HG03432 (cell line): ENCODE data around the gene RPL7L1.
"Not testable (repeated sequence)": the region's sequence is repeated elsewhere in the genome, so short reads cannot be mapped to it uniquely, and the experiment has no call there.

Source experiments
- ATAC-seq: cut with Tn5 transposase; IDR thresholded peaks from one replicate; pipeline ENCODE4 v1.9.1; 2021; ENCODE audit warnings: mild to moderate bottlenecking, moderate library complexity; ENCODE audit not compliant: unreplicated experiment

RPL7L1 gene

DNA sequence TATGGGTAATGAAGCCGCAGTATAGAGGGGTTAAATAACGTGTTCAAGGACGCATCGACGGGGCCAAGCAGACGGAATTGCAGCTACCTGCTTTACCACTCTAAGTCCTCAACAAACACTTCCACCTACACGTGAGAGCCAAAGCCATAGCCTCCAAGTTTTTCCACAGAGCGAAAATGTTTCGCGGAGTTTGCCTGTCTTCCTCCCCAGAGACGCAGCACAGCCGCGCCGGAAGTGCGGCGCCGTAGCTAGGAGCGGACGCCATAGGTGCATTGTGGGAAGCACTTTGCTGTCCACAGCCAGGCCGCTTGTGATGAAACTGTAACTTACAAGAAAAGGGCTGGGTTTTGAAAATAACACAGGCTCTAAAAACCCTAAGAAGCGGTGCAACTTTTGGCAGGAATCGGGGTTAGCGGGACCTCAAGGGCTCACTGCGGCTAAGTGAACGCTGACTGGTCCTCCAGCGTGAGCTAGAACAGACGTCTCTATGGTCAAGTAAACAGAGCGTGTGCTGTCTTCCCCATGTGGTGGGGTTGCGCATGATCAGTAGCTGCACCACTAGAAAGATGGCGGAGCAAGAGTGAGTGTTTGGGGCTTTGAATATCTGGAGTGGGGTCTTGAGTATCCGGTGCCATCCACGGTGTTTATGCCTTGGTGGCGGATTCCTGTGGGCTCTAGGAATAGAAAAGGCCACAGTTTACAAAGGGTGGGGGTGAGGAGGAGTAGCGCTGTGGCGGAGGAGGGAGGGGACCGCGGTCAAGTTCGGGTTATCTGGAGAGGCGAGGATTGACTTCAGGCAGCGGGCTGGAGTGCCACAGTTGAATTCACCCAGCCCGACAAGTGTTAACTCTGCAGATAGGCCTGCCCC, at the start of gene RPL7L1:
Gene RPL7L1 (plus strand): TSS at position 245 of the 868 bp plus-strand sequence. CDS start 295 bp downstream, at position 540.
- peak; percentile 88 for ATAC-seq

DNA sequence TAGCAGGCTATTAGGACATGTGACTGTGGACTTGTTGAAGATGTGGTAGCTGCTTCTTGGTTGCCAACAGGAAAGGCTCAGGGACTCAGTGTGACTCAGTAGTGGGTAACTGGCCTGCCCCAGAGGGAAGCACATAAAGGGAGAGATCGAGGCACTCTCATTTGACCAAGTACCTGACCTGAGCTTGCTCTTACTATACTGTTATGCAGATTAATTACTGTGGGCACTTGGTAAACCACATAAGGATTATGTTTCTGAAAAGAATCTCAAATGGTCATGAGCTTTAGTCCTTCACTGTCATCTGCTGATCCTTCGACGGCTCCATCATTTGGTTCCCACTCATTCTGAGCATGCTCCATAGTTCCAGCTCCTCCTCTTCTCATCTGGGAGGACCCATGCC, 48.2 kb upstream of the RPL7L1 start:
- ATAC-seq: no peak

DNA sequence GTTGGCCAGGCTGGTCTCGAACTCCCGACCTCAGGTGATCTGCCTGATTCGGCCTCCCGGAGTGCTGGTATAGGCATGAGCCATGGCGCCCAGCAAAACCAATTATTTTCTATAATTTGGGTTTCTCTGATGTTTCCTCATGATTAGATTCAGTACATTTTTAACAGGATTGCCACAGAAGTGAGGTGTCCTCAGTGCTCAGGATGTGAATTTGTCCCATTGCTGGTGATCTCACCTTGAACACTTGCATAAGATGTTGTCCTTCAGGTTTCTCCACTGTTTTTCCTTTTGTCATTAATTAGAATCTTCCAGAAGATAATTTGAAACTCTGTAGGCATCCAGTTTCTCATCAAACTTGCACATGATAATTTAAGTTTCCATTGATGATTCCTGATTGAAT, 45.4 kb upstream of the RPL7L1 start:
- no peak for ATAC-seq

DNA sequence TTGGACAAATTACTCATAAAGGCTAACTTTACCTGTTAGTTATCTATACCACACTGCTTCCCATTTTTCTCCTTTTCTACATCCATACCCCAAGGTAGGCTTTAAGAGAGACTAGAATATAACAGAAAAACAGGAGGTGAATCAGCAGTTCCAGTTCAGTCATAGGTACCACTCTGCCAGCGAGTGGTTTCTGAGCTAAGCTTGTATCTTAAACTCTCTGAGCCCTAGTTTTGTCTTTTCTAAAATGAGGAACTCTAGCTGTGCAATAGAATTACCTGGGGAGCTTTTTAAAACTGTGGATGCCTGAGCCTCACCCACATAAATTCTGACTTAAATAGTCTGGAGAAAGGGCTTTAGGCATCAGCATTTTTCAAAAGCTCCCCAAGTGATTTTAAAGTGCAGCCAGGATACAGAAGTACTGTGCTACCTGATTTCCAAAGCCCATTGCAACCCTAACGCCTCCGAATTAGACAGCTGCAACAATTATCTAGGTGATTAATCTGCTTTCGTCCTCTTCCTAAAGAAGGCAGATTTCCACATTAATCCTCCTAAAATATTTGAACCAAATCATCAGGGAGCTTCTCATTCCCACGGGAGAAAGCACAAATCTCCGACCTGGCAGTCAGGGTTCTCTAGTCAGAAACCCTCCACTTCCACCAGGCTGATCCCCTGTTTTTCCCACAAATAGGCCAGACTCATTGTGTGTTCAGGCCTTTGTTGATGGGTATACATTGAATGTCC, 37.4 kb upstream of the RPL7L1 start:
- no peak for ATAC-seq

DNA sequence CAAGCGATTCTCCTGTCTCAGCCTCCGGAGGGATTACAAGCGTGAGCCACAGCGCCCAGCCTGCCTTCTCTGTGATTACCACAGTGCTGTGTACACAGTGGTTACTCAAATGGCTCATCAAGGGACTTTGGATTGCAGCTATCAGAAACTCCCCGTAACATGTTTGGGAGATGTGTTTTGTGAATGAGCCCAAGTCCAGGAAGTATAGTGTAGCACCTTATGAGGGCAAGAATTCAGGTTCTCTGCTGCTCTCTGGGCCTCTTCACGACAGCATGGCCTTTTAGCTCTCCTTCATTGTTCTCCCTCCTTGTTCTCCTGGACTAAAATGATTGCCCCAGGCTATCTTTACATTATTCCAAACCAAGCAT, 34.1 kb upstream of the RPL7L1 start:
- no peak for ATAC-seq

DNA sequence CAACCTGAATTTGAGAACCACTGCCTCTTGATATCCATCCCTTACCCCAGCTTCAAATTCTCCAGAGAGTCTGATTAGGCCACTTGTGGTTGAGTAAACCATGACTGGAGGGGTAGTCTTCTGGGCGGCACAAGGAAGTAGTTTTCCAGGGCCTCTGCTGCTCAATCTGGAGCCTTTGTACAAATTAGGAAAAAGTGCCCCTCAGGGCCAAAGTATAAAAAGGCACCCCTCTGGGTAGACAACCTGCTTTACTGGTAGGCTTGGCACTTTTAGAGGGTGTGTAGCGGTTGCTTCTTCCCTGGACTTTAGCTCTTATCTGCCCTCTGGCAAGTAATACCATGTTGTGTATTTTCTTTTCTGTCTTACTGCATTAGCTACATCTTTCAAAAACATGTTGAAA, 32.9 kb upstream of the RPL7L1 start:
- ATAC-seq: no peak

DNA sequence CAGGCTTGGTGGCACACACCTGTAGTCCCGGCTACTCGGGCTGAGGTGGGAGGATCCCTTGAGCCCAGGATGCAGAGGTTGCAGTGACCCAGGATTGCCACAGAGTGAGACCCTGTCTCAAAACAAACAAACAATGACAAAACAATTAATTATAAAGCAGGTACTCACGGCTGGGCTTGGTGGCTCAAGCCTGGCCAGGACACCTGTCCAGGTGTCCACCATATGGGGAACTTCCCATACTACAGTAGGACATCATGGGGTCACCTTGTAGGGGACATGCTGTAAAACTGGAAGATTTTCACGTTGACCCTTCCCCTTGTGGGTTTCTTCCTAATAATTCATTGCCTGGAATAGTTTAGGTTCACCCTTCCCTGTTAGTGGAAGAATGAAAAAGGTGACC, 30.7 kb upstream of the RPL7L1 start:
- no peak for ATAC-seq

DNA sequence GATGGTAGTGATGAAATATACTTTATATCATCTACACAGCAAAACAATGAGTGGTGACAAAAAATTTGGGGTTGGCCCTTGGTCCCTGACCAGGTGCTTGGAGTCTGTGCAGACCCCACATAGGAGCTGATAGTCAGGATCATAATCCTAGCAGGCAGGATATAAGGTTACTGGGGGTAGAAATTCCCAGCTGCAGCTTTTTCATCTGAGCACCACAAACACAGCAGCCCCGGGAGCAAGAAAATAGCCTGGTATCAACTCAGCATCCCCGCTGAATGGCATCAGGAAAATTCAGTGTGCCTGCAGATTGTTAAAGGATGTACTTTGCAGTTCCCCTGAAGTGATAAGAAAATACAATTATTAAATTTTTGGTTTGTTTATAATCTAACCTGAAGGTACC, 27.8 kb upstream of the RPL7L1 start:
- ATAC-seq: no peak

DNA sequence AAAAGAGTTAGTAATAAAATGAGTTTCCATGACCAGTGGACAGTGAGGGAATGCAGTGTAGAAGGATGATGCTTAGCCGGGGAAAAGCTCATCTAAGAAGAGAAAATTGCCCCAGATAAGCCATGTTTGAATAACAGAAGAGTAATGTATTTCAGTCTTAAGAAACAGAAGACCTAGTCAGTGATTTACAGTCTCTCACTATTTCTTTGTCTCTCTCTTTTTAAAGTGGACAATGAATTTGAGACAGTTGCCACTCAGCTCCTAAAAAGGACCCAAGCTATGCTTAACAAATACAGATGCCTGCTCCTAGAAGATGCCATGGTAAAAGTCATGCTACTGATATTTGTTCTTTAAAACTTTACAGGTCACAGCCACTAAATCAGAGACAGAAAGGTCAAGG, 19.4 kb upstream of the RPL7L1 start:
- ATAC-seq: no peak

DNA sequence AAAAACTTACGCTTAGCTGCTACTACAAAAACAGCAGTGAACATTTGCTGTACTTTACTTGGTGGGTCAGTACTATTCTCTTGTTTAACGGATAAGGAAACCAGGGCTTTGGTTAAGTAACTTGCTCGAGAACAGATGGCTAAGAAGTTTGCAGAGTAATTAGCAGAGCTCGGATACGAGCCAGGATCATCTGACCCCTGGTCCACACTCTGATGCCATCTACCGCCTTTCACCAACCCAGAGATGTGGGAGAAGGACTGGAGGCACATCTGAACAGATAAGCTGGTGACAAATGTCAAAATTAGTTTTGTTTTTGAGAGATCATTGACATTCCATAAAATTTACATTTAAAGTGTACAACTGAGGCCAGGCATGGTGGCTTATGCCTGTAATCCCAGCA, 18.9 kb upstream of the RPL7L1 start:
- no peak for ATAC-seq

DNA sequence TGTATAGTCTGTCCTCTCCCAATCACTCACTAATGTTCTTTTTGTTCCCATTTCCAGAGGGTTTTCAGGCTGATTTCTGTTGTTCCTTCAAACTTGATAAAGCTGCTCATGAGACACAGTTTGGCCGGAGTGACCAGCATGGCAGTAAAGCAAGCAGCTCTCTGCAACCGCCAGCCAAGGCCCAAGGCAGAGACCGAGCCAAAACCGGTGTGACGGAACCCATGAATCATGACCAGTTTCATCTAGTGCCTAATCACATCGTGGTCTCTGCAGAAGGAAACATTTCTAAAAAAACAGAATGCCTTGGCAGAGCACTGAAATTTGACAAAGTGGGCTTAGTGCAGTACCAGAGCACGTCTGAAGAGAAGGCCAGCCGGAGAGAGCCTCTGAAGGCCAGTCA, 14.8 kb upstream of the RPL7L1 start:
- no peak for ATAC-seq

DNA sequence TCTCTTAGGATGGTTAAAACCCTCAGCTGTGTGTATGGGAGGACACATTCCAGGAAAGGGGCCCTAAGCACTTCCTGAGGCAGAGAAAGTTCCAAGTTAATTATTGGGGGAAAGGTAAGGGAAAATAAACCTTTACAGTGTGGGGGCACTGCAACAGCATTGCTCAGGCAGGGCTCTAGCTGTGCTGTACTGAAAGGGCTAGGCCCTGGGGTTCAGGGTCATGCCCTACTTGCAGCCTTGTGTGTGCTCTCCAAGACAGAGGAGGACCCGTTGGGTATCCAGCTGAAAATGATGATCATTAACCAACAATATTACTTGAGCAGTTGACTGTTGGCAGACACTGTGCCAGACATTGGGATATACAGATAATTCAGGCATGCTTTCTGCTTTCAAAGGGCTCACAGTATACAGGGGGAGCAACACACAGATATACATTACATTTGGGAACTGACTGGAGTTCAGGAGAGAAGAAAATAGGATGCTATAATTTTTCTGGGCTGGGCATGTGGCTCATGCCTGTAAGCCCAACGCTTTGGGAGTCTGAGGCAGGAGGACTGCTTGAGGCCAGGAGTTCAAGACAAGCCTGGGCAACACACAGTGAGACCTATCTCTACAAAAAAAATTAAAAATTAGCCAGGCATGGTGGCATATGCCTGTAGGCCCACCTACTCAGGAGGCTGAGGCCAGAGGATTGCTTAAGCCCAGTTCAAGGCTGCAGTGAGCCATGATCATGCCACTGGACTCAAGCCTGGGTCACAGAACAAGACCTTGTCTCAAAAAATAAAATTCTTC, 9.1 kb upstream of the RPL7L1 start:
- no peak for ATAC-seq

DNA sequence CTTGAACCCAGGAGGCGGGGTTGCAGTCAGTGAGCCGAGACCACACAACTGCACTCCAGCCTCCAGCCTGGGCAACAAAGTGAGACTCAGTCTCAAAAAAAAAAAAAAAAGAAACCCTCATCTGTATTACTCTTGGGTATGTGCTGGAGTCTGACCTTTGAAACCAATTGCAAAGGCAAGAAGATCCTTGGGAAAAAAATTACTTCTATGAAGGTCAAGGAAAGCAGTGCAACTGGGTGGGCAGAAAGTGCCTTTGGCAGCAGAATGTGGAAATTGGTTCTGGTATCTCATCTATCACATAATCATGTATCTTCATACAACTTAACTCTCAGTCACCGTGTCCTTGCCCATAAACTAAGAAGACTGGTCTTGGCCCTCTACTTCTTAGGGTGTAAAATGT, 7.7 kb upstream of the RPL7L1 start:
- ATAC-seq: no peak

DNA sequence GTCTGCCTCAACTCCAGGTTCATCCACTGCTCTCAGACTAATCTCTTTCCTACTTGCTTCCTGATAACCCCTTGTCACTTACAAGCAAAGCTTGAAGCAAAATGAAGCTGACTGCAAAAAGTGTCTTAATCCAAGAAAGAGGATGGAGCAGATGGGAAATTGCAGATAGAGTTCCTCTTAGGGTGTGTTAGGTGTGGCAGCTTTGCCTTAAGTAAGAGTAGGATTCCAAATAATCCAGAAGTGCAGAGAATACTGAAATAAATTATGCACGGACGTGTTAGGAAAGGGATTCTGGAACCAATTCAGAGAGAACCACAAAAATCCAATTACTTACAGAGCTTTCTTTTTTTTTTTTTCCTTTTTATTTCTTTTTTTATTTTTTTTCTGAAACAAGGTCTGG, 6.1 kb upstream of the RPL7L1 start:
- ATAC-seq: no peak

DNA sequence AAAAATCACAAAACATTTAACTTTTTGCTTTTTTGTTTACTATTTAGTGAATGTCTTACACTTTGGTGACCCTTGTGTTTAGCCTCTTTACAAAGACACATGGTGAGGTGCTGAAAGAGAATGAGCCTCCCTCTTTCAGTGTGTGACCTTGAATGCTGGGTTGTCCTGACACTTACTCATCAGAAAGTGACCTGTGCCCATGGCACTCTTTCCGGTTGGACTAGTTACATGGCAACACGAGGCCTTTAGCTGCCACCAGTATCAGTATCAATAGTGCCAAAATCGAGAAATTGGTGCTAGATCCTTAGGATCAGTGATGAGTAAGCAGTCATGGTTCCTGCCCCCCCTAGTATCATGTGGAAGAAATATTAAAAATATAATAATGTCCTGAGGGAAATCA, 1.7 kb upstream of the RPL7L1 start:
- no peak for ATAC-seq

DNA sequence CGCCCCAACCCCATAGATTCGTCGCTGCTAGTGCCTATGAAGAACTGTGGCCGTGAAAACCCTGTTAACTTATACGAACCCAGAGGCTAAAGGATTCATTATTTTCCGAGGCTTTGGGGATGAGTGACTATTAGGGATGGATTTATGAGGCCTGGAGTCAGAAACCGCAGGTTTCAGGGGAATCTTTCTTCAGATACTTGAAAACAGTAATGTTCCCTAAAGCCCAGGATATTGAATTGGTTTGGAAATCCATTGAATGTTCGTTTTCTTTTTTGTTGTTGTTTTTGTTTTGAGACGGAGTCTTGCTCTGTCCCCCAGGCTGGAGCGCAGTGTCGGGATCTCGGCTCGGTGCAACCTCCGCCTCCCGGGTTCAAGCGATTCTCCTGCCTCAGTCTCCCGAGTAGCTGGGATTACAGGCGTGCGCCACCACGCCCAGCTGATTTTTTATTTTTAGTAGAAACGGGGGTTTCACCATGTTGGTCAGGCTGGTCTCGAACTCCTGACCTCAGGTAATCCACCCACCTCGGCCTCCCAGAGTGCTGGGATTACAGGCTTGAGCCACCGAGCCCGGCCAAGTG, 913 bp downstream of the RPL7L1 start:
- ATAC-seq: not testable (repeated sequence)

DNA sequence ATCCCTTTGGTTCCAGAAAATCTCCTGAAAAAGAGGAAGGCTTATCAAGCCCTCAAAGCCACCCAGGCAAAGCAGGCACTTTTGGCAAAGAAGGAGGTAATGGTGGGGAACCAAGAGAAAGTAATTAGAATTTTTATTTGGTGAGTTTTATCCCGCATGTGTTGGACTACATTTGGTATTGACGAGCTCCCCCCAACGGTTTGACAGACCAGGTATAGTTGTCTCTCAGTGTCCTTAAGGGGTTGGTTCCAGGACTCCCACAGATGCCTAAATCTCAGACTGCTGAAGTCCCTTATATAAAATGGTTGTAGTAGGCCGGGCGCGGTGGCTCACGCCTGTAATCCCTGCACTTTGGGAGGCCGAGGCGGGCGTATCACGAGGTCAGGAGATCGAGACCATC, 1.5 kb downstream of the RPL7L1 start:
- ATAC-seq: not testable (repeated sequence)

DNA sequence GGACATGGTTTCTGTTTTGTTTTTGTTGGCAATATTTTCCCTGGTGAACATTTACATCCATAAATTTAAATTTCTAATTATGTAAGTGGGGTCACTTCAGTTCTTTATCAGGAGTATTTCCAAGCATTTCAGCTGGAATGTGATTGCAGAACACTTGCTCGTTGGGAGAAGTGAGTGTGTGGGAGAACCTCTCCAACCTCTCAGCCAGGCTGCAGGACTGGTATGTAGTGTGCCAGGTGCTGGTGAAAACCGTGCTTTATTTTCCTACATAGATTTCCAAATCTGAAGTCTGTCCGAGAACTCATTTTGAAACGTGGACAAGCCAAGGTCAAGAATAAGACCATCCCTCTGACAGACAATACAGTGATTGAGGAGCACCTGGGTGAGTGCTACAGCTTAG, 6.3 kb downstream of the RPL7L1 start:
- no peak for ATAC-seq

DNA sequence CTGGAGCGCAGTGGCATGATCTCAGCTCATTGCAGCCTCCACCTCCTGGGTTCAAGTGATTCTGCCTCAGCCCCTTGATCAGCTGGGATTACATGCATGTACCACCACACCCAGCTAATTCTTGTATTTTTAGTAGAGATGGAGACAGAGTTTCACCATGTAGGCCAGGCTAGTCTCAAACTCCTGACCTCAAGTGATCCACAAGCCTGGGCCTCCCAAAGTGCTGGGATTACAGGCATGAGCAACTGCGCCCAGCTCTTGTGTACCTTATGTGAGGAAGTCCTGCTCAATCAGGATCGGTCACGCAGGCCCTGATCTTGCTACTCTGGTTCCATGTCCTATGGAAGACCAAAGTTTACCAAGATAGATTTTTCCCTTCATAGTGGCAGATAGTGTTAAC, 8.8 kb downstream of the RPL7L1 start:
- ATAC-seq: not testable (repeated sequence)

DNA sequence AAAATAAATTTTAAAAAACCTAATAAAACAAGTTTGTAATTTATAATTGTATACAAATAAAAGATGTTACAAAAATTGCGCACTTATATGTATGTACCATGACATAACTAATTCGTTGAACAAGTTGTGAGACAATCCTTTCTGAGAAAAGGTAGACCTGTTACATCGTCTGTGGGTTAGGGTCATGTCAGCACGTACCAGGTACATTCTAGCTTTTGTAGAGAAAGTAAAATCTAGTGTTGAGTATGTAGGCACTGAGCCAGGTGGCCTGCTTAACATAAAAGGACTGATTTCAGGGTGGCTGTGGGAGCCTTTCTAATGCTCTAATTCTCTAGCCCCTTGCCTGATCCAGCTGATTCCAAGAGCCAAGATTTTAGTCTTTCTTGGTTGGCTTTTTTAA, 10.4 kb downstream of the RPL7L1 start:
- no peak for ATAC-seq
